8988T (cell line): Measurements from ENCODE around the gene SCN9A.
"Not testable (repeated sequence)": the region's sequence is repeated elsewhere in the genome, so short reads cannot be mapped to it uniquely, and the experiment has no call there.

ENCODE experiments used
- DNase-seq: peaks from one replicate; pipeline ENCODE4 v3.0.0; 2011

The SCN9A gene

DNA sequence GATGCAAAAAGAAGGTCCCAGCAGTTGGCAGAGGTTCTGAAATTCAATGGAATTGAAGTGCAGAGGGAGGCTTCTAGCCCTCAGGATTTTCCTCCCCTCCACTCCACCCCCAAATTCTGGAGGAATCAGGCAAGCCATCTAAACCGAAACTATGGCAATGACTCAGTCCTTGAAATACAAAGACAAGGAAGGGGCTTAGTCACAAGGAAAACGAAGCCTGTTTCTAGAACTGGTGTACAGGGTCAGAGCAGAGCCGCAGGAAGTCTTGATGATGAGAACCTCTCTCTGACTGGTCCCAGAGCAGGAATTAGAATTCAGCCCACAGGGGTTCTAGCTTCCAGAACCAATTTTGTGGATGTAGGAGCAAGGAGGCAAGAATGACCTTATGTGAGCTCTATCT is 136.2 kb downstream of the SCN9A start:
- no peak for DNase-seq

- DNase-seq: no peak
Observed at GRCh38 chr2:166238176-166238575, 137.6 kb downstream of the SCN9A start.

- no peak for DNase-seq
Observed at GRCh38 chr2:166234112-166234846, 141.5 kb downstream of the SCN9A start.

DNA sequence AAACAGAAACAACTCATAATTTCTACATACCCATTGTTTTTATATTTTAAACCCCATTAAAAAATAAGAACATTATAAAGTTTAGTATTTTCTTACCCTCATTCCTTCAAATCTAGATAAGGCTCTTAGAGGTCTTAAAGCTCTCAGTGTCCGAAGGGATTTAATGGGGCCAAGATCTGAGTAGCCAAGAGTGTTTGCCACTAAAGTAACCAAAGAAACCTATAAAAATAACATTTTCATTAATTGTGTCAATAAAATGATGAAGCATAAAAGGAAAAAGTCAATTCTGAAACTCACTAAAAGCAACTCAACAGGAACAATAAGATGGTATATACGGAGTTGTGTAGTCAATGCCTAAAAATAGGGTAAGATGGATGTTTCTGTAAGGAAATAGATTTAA is 142.5 kb downstream of the SCN9A start:
- DNase-seq: no peak

DNA sequence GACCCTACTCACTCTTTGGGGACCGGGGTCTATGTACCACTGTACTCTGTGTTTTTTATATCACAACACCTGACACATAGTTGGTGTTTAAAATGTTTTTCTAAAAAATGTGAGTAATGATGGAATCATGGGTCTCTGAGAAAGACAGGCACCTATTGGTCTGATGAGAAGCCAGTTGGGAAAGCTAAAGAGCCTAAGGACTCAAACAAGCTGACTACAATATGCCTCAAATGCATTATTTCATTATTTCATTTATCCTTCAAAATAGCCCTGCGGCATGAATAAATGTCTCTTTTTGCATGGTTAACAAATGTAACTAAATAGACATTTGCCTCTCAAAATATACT is 145.0 kb downstream of the SCN9A start:
- DNase-seq: no peak

GRCh38 chr2:166230024-166230723 is 145.6 kb downstream of the SCN9A start:
- no peak for DNase-seq

- no peak for DNase-seq
Observed at GRCh38 chr2:166229678-166230023, 146.1 kb downstream of the SCN9A start.

DNA sequence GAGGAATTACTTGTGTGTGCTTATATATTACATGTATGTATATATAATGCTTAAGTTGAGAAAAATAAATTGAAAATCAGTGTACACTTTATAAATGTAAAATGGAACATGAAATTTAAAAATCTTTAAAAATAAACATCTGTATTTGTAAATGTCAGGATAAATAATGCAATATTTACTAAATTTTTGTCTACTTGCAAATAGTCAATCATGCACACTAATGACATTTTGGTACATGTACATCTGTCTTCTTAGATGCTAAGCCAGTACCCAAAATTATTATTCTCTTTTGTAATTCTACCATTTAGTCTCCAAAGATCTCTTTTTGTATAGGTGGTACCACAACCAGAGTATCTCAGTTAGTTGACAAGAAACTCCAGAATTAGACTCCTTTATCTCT is 151.5 kb downstream of the SCN9A start:
- no peak for DNase-seq

GRCh38 chr2:166223298-166223697 is 152.4 kb downstream of the SCN9A start:
- DNase-seq: no peak

DNA sequence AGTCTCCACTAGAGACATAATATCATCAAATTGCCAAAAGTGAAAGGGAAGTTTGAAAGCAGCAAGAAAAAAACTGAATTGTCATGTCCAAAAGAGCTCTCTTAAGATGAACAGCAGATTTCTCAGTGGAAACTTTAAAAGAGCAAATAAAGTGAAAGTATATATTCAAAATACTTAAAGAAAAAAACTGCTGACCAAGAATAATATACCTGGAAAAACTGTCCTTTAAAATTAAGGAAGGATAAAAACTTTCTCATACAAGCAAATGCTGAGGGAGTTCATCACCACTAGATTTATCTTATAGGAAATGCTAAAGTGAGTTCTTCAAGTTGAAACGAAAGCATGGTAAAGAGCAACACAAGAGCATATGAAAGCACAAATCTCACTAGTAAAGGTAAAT is 164.7 kb downstream of the SCN9A start:
- DNase-seq: no peak

- not testable (repeated sequence) for DNase-seq
Observed at GRCh38 chr2:166209944-166210343, 165.8 kb downstream of the SCN9A start.

DNA sequence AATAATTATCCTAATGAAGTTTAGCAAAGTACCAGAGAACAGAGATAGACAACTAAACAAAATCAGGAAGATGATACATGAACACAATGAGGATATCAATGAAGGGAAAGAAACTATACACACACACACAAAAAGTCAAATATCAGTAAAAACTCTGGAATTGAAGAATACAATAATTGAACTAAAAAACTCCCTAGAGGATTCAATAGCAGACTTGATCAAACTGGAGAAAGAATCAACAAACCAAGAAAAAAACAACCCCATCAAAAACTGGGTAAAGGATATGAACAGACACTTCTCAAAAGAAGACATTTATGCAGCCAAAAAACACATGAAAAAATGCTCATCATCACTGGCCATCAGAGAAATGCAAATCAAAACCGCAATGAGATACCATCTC is 166.4 kb downstream of the SCN9A start:
- DNase-seq: not testable (repeated sequence)

DNA sequence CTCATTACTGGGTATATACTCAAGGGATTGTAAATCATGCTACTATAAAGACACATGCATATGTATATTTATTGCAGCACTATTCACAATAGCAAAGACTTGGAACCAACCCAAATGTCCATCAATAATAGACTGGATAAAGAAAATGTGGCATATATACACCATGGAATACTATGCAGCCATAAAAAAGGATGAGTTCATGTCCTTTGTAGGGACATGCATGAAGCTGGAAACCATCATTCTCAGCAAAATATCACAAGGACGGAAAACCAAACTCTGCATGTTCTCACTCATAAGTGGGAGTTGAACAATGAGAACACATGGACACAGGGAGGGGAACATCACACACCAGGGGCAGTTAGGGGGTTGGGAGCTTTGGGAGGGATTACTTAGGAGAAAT is 169.6 kb downstream of the SCN9A start:
- DNase-seq: not testable (repeated sequence)

DNA sequence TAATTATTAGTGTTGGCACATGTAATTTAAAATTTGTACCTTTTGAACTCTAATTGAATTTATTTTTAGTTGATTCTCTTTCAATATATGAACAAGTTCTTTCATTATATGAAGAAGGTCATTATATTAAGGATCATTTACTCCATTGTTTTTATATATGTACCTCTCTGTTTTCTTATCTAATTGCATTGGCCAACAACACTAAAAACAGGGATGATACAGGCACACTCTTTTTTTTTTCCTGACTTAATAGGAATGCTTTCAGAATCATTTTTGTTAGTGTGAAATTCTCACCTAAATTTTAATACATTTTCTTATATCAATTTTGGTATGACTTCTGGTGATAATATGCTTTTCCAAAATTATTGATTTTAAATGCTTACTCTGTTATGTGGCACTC is 173.0 kb downstream of the SCN9A start:
- DNase-seq: no peak

GRCh38 chr2:166197446-166197845 is 178.3 kb downstream of the SCN9A start:
- DNase-seq: no peak

DNA sequence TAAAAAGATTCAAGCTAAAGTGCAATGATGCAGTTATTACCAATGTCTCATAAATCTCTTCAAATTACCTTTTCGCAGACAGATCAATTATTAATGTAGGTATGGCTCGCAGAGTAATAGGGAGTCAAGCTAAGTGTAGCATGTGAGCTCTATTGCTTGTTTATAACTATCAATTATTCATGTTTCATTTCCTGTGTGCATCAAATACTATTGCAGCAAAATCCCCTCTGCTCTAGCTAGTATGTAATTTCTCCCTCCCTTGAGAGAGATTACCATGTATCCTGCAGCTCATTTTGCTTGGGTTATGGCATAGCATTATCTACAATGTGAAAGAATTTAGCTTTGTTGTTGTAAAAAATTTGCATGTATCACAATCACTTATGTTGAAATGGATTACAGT is 182.3 kb downstream of the SCN9A start:
- no peak for DNase-seq

- no peak for DNase-seq
Observed at GRCh38 chr2:166188084-166188483, 187.7 kb downstream of the SCN9A start.

GRCh38 chr2:166184789-166185188 is 191.0 kb downstream of the SCN9A start:
- DNase-seq: no peak

DNA sequence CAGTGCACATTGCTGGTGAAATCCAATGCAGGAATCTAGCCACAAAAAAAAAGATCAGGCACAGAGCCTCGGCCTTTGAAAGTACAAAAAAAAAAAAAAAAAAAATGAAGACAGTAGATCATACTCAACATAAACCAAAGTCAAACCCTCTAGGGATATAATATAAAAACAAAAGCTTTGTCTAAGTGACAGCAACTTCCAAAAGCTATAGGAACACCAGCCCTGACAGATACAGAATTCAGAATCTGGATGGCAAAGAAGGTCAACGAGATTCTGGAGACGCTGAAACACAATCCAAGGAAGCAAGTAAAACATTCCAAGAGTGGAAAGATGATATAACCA is 194.0 kb downstream of the SCN9A start:
- DNase-seq: no peak

DNA sequence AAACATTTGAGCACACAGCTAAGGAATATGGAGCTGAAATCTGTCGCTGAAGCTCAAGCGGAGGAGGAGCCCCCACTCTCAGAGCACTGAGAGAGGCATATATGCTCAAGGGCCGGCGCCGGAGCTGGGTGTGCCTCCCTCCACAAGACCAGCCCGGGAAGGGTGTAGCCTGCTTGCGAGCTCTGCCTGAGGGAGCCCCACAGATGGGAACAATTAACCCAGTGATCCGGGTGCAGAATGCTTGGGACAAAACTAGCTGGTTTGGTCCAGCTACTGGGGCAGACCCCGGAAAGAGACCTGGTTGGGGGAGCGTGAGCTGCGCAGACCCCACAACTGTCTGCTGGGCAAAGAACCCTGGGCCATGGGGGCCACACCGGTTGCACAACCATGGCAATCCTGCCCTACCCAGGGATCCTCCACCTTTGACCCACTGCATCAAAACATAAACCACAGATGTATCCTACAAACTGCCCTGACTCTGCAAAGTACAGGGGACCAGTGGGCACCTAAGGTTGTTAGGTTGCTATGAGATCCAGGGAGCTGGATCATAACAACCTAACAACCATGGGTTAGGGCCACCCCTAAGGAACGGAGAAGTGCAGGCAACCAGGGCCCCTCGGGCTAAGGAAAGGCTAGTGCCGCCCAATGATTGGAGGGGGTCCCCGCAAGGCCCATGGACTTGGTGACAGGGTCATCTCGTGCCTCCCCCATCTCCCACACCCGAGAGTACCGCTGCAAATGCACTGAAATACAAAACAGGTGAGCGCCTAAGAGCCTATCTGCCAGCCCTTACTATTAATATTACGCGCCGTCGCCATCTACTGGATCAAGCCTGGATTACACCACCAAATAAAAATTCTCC is 194.6 kb downstream of the SCN9A start:
- DNase-seq: no peak

GRCh38 chr2:166179201-166179600 is 196.5 kb downstream of the SCN9A start:
- no peak for DNase-seq

DNA sequence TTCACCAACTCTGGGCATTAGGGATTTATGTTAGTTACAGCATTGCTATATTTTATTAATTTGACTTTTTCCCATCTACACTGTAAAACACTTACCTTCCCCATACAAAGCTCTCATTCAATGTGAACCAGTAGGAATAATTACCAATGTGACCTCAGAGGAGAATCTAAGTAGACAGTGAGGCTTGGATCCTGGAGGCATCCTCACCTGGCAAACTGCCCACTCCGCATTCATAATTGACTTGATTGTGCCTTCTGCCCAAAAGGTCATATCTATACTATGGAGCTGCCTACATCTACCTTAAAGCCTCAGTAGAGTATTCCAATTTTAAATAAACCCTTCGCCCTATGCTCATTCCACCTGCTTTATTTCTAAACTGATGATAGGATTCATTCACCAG is 202.5 kb downstream of the SCN9A start:
- no peak for DNase-seq

DNA sequence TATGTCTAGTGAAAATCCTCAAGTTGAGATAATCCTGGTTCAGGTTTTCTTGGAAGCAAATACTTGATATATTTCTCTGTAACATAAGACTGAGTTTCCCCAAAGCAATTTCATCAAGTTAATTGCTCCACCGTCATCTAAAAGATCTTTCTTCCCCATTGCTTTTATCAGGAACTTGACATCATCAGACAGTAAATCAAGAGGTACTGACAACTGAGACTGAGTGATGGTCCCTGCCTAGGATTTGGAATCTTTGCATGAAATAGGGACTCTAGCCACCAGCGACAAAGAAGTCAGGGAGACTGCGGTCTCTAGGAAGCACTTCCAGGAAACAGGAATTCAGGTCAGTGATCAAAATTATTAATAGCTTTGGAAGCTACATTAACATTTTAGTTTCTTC is 204.5 kb downstream of the SCN9A start:
- DNase-seq: no peak

GRCh38 chr2:166170356-166170755 is 205.4 kb downstream of the SCN9A start:
- no peak for DNase-seq
